Activated naive CD4-positive, alpha-beta T cell treated with anti-CD3 and anti-CD28 coated beads, Interleukin-2, amount 50 U/mL, for 24 hours (primary cell): ENCODE results near the gene UTP11.

ENCODE experiments used
- H3K27ac Mint-ChIP-seq: one replicate; pipeline ENCODE4 v1.8.0; 2021; ENCODE audit warnings: mild to moderate bottlenecking, mixed read lengths
- H3K27me3 Mint-ChIP-seq: one replicate; pipeline ENCODE4 v1.8.0; 2021; ENCODE audit warnings: mixed read lengths
- H3K36me3 Mint-ChIP-seq: one replicate; pipeline ENCODE4 v1.8.0; 2021; ENCODE audit warnings: mixed read lengths
- H3K4me1 Mint-ChIP-seq: one replicate; pipeline ENCODE4 v1.8.0; 2021; ENCODE audit warnings: mixed read lengths
- H3K4me3 Mint-ChIP-seq: one replicate; pipeline ENCODE4 v1.8.0; 2021; ENCODE audit warnings: mild to moderate bottlenecking, mixed read lengths
- H3K9me3 Mint-ChIP-seq: one replicate; pipeline ENCODE4 v1.8.0; 2021; ENCODE audit warnings: mixed read lengths

Gene UTP11

GRCh38 chr1:38064197-38064903 lies 51.8 kb downstream of the UTP11 start:
- no peak overlapping the region for H3K27ac Mint-ChIP-seq
- H3K9me3 Mint-ChIP-seq: no peaks in the 10 kb centered on the region
- no peak overlapping the region for H3K4me3 Mint-ChIP-seq
- peaks cover 4% of the 10 kb centered on the region for H3K27me3 Mint-ChIP-seq
- no peaks in the 10 kb centered on the region for H3K36me3 Mint-ChIP-seq
- no peaks in the 10 kb centered on the region for H3K4me1 Mint-ChIP-seq

DNA sequence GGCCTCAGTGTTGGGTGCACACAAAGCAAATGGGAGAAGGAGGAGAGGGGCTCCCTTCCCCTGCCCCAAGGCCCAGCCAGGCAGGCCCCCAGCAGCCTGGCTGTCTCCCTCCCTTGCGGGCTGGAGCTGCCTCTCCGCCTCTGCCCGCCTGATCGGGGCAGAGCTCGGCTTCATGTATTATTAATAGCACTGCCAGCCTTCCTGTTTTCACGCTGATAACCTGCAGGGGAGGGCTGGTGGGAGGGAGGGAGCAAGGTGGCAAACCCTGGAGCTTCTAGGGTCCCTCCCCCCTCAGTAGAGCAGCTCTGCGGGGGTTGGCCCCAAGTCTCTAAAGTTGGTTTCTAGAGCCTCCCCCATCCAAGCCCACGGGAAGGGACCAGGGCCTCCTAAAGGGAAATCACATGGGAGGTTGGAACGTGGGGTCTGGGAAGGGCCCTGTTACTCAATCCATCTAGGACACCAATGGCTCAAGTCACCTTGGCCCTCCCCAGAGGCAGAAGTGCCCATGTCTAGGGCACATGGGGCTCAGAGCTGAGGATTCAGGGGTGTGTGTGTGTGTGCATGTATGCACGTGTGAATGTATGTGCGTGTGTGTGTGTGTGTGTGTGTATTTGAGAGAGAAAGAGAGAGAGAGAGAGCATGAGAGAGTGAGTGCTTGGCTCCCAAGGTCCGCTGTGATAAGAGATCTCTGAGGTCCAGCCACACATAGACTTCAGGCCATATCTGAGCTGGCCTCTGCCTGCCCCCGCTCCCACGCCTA lies 55.9 kb downstream of the UTP11 start:
- no peak overlapping the region for H3K4me3 Mint-ChIP-seq
- peaks cover 16% of the 10 kb centered on the region for H3K27me3 Mint-ChIP-seq
- H3K9me3 Mint-ChIP-seq: no peaks in the 10 kb centered on the region
- H3K27ac Mint-ChIP-seq: peak overlapping the region; percentile 33
- no peaks in the 10 kb centered on the region for H3K4me1 Mint-ChIP-seq
- H3K36me3 Mint-ChIP-seq: no peaks in the 10 kb centered on the region

- peaks cover 16% of the 10 kb centered on the region for H3K27me3 Mint-ChIP-seq
Measured at GRCh38 chr1:38068980-38069340, 56.4 kb downstream of the UTP11 start.

GRCh38 chr1:38071312-38072256 lies 59.0 kb downstream of the UTP11 start:
- no peaks in the 10 kb centered on the region for H3K36me3 Mint-ChIP-seq
- H3K4me3 Mint-ChIP-seq: no peak overlapping the region
- no peak overlapping the region for H3K27ac Mint-ChIP-seq
- peaks cover 25% of the 10 kb centered on the region for H3K27me3 Mint-ChIP-seq
- no peaks in the 10 kb centered on the region for H3K9me3 Mint-ChIP-seq
- H3K4me1 Mint-ChIP-seq: no peaks in the 10 kb centered on the region

More at GRCh38 chr1:38068980-38069340, 56.4 kb downstream of the UTP11 start:
- no peak overlapping the region for H3K4me3 Mint-ChIP-seq
- H3K36me3 Mint-ChIP-seq: no peaks in the 10 kb centered on the region
- no peaks in the 10 kb centered on the region for H3K9me3 Mint-ChIP-seq
- no peaks in the 10 kb centered on the region for H3K4me1 Mint-ChIP-seq
- H3K27ac Mint-ChIP-seq: no peak overlapping the region

GRCh38 chr1:38072858-38073257 lies 60.3 kb downstream of the UTP11 start:
- Mint-ChIP-seq H3K4me1 (no peaks in the 10 kb centered on the region), H3K27ac (no peak overlapping the region), H3K27me3 (peaks cover 25% of the 10 kb centered on the region), H3K4me3 (no peak overlapping the region), H3K36me3 (no peaks in the 10 kb centered on the region), H3K9me3 (no peaks in the 10 kb centered on the region)

- no peaks in the 10 kb centered on the region for H3K4me1 Mint-ChIP-seq
- no peaks in the 10 kb centered on the region for H3K9me3 Mint-ChIP-seq
- peaks cover 24% of the 10 kb centered on the region for H3K27me3 Mint-ChIP-seq
- H3K4me3 Mint-ChIP-seq: no peak overlapping the region
- H3K36me3 Mint-ChIP-seq: no peaks in the 10 kb centered on the region
- H3K27ac Mint-ChIP-seq: no peak overlapping the region
Measured at GRCh38 chr1:38073534-38074301, 61.2 kb downstream of the UTP11 start.

DNA sequence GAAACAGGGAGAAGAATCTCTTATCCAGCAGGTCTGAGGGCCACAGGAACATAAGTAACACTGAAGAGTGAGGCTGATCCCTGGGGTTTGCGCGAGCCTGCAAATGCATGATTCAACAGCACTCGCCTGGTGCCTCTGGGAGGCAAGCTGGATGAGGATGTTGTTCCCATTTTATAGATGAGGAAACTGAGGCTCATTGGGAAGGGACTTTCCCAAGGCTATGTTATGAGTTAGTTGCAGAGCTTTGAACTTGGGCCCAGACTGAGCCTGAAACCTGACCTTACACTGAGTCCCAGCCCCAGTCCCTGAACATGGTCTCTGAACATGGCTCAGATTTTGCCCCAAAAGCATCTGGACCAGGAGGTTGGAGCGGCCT lies 61.8 kb downstream of the UTP11 start:
- H3K36me3 Mint-ChIP-seq: no peaks in the 10 kb centered on the region
- no peak overlapping the region for H3K27ac Mint-ChIP-seq
- H3K4me3 Mint-ChIP-seq: no peak overlapping the region
- H3K27me3 Mint-ChIP-seq: peaks cover 22% of the 10 kb centered on the region
- H3K9me3 Mint-ChIP-seq: no peaks in the 10 kb centered on the region
- H3K4me1 Mint-ChIP-seq: no peaks in the 10 kb centered on the region
